ENCODE measurements around the gene SET.
"Not testable (repeated sequence)": the region's sequence is repeated elsewhere in the genome, so short reads cannot be mapped to it uniquely, and the experiment has no call there.

Gene SET, protein sequence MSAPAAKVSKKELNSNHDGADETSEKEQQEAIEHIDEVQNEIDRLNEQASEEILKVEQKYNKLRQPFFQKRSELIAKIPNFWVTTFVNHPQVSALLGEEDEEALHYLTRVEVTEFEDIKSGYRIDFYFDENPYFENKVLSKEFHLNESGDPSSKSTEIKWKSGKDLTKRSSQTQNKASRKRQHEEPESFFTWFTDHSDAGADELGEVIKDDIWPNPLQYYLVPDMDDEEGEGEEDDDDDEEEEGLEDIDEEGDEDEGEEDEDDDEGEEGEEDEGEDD

DNA sequence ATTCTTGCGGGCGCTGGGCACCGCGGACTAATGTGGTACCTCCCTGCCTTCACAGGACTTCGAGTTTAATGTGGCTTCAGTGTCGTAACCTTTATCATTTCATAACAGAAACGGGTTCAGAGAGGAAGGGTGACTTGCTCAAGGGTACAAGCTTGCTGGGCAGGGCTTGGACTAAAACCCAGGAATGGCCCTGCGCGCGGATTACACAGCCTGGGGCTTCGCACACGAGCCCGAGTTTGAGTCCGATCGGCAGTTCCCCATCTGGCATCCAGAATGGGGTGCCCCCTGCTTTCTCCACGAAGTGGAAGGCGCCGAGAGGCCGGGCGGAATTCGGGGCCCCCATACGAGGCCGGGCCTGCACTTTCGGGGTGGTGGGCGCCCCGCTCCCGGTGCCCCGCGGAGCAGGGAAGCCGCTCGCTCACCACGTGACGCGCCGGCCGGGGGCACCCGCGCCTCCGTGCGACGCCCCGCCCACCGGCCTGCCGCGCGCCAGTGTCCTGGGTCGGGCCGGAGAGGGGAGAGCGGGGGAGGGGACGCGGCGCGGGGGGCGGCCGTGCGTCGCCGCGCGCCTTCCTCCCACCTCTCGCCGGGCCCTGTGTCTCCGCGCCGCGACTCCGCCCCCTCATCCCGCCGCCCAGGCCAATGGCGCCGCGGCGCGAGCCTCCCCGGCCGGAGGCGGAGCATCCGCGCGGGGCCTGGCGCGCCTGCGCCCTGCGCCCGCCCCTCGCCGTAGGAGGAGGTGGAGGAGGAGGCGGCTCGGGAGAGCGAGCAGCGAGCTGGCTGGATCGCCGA, at the start of gene SET:
TSS of gene SET (plus strand) at position 722 of the 792 bp plus-strand sequence. CDS start 361 bp downstream, outside the sequence.
- DNase-seq, result peak; percentile 97

GRCh38 chr9:128640603-128641002, 48.4 kb upstream of the SET start:
- DNase-seq, result no peak

DNA sequence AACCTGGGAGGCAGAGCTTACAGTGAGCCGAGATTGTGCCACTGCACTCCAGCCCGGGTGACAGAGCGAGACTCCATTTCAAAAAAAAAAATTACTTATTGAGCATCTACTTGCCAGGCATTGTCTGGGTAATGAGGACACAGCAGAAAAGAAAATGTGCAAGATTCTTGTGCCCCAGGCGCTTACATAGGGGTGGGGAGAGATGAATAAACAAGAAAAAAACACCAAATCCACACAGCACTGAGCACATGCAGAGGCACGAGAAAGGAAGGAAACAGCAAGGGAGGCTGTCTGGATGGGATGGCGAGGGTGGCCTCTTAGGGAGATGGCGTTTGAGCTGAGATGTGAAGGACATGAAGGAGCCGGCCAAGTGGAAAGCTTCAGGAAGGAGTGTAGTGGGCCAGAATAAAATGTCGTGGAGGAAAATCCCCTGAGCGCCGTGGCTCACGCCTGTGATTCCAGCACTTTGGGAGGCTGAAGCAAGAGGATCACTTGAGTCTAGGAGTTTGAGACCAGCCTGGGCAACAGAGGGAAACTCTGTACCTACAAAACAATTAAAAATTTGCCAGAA, 46.3 kb upstream of the SET start:
- DNase-seq, result no peak

GRCh38 chr9:128643519-128644300, 45.3 kb upstream of the SET start:
- DNase-seq, result no peak

DNA sequence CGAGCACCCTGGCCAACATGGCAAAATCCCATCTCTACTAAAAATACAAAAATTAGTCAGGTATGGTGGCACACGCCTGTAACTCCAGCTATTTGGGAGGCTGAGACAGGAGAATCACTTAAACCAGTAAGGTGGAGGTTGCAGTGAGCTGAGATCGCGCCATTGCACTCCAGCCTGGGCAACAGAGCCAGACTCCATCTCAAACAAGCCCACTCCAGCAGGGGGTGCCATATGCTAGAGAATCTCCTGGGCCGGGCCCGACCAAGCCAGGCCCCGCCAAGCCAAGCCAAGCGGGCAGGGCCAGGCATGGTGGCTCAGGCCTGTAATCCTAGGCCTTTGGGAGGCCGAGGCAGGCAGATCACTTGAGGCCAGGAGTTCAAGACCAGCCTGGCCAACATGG, 40.8 kb upstream of the SET start:
- DNase-seq, result peak; percentile 72

GRCh38 chr9:128651798-128652197, 37.2 kb upstream of the SET start:
- DNase-seq, result no peak

DNA sequence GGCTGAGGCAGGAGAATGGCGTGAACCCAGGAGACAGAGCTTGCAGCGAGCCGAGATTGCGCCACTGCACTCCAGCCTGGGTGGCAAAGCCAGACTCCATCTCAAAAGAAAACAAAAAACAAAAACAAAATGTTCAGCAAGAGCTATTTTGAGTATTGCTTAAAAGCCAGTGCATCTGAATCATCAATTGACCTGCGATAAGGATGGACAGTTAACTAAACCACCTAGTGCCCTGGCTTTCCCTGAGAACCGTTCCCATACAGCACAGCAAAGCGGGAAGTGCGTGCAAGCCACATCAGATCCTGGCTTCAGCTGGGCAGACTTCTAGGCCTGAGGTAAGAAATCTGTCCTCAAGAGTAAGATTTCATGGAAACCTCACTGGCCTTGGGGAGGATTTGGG, 35.1 kb upstream of the SET start:
- DNase-seq, result no peak

- DNase-seq, result no peak
Measured at GRCh38 chr9:128654481-128654880, 34.5 kb upstream of the SET start.

GRCh38 chr9:128656416-128657343, 32.3 kb upstream of the SET start, which contains the start of gene DYNC2I2:
DYNC2I2 (minus strand) TSS chr9:128656847; CDS start chr9:128656726, 121 bp downstream.
- DNase-seq, result peak; percentile 97

DNA sequence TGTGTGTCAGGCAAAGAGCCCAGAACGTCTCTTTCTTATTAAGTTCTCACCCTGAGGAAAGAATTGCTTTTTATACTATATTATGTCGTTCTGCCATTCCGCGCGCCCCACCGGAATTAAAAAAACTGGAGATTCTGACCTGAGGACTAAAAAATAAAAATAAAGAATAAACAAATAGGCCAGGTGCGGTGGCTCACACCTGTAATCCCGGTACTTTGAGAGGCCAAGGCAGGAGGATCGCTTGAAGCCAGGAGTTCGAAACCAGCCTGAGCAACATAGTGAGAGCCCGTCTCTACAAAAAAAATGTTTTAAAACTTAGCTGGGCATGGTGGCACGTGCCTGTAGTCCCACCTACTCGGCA, 31.7 kb upstream of the SET start:
- no peak for DNase-seq

DNA sequence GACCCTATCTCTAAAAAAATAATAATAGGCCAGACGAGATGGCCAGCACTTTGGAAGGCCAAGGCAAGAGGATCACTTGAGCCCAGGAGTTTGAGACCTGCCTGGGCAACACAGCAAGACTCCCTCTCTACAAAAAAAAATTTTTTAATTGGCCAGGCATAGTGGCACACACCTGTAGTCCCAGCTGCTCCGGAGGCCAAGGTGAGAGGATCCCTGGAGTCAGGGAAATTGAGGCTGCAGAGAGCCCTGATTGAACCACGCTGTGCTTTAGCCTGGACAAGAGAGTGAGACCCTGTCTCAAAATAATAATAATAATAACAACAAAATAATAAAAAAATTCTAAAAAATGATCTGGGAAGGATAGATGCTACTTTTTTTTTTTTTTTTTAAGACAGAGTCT, 31.2 kb upstream of the SET start:
- no peak for DNase-seq

DNA sequence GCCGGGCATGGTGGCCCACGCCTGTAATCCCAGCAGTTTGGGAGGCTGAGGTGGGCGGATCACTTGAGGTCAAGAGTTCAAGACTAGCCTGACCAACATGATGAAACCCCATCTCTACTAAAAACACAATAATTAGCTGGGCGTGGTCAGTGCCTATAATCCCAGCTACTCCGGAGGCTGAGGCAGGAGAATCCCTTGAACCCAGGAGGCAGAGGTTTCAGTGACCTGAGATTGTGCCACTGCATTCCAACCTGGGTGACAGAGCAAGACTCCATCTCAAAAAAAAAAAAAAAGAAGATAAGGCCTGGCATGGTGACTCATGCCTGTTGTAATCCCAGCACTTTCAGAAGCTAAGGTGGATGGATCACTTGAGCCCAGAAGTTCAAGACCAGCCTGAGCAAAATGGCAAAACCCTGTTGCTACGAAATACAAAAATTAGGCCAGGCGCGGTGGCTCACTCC, 22.5 kb upstream of the SET start:
- not testable (repeated sequence) for DNase-seq

GRCh38 chr9:128669786-128670185, 19.2 kb upstream of the SET start:
- no peak for DNase-seq

GRCh38 chr9:128675382-128675781, 13.6 kb upstream of the SET start:
- DNase-seq, result no peak

DNA sequence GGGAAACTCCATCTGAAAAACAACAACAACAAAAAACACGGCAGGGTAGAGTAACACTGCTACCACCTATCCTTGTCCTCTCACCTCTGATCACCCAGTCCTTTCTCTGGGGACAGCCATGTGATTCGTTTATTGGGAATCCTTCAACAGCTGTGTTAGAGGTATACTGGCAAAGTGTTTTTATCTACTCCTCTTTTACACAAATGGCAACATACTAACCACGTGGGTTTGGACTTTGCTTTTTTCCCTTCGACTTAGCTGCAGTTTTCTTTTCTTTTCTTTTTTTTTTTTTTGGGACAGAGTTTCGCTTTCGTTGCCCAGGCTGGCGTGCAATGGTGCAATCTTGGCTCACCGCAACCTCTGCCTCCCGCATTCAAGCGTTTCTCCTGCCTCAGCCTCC, 11.2 kb upstream of the SET start:
- no peak for DNase-seq

DNA sequence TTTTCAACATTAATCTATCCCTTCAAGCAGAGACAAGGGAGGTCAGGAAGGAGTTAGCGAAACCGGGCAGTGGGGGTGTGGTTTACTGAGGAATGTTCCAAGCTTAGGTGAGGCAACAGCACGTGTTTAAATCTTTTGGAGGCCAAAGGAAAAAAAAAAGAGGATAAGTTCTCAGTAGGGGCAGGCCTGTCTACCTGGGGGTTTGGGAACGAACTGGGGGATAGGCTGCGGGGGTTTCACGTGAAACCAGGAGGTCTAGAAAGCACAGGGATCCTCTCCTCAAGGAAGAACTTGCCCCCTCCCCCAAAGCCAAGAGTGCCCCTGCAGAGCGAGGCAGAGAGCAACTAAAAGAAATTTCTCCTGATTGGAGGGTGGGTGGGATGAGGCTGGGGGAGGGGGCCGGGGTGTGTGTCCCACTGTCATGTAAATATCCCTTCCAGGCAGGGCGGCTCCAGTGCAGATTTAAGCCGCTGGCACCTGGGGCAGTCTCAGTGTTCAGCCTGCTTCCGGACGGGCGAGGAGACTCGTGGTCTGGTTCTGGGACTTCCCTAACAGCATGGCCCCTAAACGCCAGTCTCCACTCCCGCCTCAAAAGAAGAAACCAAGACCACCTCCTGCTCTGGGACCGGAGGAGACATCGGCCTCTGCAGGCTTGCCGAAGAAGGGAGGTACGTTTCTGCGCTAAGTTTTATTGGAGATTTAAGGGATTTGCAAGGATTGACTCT, 5.5 kb upstream of the SET start:
- DNase-seq, result peak; percentile 69

DNA sequence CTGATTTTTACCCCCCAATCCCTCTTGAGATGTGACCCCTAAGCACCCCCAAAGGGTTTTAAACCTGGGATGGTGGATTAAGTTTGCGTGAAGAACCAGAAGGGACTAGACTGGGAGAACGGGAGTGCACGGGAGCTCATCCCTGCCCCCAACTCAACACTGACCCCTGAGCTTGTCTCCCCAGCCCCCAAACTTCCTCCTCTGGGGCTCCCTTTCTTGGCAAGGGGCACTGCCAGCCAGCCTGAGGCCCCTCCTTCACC, 5.0 kb upstream of the SET start:
- no peak for DNase-seq

DNA sequence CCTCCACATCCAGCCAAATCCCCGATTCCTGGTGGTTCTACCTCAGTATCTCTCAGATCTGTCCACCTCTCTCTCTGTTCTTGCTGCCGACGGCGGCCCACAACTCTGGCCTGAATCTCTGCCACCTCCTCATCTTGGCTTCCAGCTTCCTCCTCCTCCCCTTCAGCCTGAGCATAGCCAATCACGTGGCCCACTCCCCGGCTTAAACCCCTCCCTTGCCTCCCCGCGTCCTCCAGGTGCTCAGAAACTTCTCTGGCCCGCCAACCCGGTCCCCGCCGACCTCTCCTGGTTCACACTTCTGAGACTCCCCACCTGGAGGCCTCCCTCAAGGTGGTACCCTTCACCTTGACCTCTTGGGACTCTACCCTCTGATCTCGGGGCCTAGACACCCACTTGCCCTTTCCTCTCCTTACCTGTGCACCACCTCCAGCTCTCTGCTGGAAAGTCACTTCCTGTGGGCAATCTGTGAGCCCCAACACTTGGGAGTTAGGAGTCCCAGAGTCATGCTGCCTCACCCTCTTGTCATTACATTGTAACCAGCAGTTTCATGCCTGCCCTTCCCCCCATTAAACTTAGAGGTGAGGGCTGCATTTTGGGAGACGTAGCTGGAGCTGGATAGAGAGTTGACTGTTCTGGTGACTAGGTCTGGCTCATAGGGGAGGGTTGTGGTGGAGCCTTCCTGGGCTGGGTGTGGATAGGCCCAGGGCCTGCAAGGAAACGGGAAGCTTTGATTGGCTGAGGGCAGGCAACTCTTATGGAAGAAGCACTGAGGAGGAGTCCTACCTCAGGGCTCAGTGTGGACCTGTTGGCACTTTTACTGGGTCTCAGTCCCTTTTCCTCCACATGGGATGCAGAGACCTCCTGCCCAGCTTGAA, 4.5 kb upstream of the SET start:
- DNase-seq, result peak; percentile 90

DNA sequence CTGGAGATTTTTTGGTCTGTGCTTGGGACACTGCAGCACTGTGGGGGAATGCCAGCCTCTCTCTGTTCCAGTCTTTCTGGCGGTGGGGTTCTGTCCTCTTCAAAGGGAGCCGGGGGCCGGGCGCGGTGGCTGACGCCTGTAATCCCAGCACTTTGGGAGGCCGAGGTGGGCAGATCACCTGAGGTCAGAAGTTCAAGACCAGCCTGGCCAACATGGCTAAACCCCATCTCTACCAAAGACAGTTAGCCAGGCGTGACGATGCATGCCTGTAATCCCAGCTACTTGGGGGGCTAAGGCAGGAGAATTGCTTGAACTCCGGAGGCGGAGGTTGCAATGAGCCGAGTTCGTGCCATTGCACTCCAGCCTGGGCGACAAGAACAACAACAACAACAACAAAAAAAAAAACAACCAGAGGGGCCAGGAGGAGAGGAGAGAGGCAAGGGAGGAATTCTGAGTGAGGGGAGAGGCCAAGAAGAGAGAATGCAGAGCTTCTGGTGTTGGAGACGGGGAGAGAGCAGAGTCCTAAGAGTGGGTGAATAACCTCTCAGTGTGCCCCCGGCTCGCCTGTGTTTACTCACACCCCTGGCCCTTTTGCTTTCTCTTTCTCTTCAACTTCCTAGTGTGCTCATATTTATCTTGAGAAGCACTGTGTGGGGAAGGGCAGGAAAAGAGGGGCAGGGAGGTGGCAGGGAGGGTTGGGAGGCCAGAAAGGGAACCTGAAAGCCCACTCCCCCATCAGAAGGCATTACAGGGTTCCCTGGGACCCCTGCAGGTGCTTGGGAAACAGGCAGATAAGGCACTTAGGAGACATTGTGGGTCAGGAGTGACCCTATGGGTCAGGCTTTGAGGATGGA, 3.2 kb upstream of the SET start:
- peak; percentile 67 for DNase-seq

DNA sequence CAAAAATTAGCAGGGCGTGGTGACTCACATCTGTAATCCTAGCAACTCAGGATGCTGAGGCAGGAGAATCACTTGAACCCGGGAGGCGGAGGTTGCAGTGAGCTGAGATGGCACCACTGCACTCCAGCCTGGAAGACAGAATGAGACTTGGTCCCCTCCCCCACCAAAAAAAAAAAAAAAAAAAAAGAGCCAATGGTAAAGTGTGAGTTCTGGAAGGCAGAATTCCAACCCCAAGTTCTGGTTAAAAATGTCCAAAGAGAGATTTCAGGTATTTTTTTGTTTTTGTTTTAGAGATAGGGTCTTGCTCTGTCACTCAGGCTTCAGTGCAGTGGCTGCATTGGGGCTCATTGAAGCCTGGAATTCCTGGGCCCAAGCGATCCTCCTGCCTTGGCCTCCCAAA, 1.6 kb upstream of the SET start:
- DNase-seq, result no peak

Measured in activated CD4-positive, alpha-beta T cell treated with anti-CD3 and anti-CD28 coated beads, Interleukin-2, Interleukin-6, amounts not matched to agents 100 ng/mL and 50 ng/mL, durations not matched to agents 16 hours and 8 hours (primary cell).